ACHN (cell line): ENCODE results near the gene CLDN9.
A peak's percentile ranks its signal among the peaks of the same experiment; 100 is the strongest.

Experiments
- DNase-seq: peaks from one replicate; pipeline ENCODE4 v3.0.0-alpha.2; 2015
- in situ Hi-C: cut with HindIII; loops from 2 replicates; pipeline ENCODE4 v1.10.0; 2017; ENCODE audit warnings: low sequenced_read_pairs, low pct_ligation_motif_present, low pct_unique_long_range_greater_than_20kb

CLDN9 gene

GRCh38 chr16:3012828-3013420 is at the start of gene CLDN9:
Gene CLDN9, plus strand, starts transcription at chr16:3012923. Its CDS starts 440 bp downstream, at chr16:3013363.
- no peak for DNase-seq
- in situ Hi-C loops, result no loop called here

- DNase-seq, result no peak
- in situ Hi-C loops, result no loop called here
Measured at GRCh38 chr16:2963074-2963722, 49.5 kb upstream of the CLDN9 start.

- DNase-seq, result peak; percentile 91
- in situ Hi-C loops, result no loop called here
Measured at GRCh38 chr16:2963723-2964474, 48.8 kb upstream of the CLDN9 start, which contains the start of gene KREMEN2. Gene KREMEN2, plus strand, starts transcription at chr16:2964275. Its CDS starts 246 bp downstream, at chr16:2964521.

- in situ Hi-C loops, result no loop called here
Measured at GRCh38 chr16:2964475-2965336, 48.0 kb upstream of the CLDN9 start.

GRCh38 chr16:2966043-2966807 is 46.5 kb upstream of the CLDN9 start:
- in situ Hi-C loops, result no loop called here

More at GRCh38 chr16:2964475-2965336, 48.0 kb upstream of the CLDN9 start:
- DNase-seq, result peak; percentile 89

GRCh38 chr16:2966808-2967191 is 45.9 kb upstream of the CLDN9 start:
- DNase-seq, result no peak
- in situ Hi-C loops, result no loop called here

More at GRCh38 chr16:2966043-2966807, 46.5 kb upstream of the CLDN9 start:
- DNase-seq, result no peak

- no peak for DNase-seq
- in situ Hi-C loops, result no loop called here
Measured at GRCh38 chr16:2967211-2967631, 45.5 kb upstream of the CLDN9 start.

- in situ Hi-C loops, result no loop called here
- no peak for DNase-seq
Measured at GRCh38 chr16:2967721-2968161, 45.0 kb upstream of the CLDN9 start.

- DNase-seq, result no peak
- in situ Hi-C loops, result no loop called here
Measured at GRCh38 chr16:2968368-2968737, 44.4 kb upstream of the CLDN9 start.

- peak; percentile 95 for DNase-seq
- in situ Hi-C loops, result no loop called here
Measured at GRCh38 chr16:2968738-2969544, 43.8 kb upstream of the CLDN9 start, which contains the start of gene PAQR4. Gene PAQR4, plus strand, starts transcription at chr16:2969348. Its CDS starts 327 bp downstream, at chr16:2969675.

GRCh38 chr16:2969545-2970521 is 42.9 kb upstream of the CLDN9 start:
- in situ Hi-C loops, result no loop called here
- DNase-seq, result peak; percentile 84

GRCh38 chr16:2970563-2970962 is 42.2 kb upstream of the CLDN9 start:
- no peak for DNase-seq
- in situ Hi-C loops, result no loop called here

GRCh38 chr16:2971134-2971984 is 41.4 kb upstream of the CLDN9 start:
- DNase-seq, result no peak
- in situ Hi-C loops, result no loop called here

GRCh38 chr16:2971985-2972784 is 40.5 kb upstream of the CLDN9 start:
- in situ Hi-C loops, result no loop called here
- DNase-seq, result no peak
